Activated CD8-positive, alpha-beta memory T cell treated with anti-CD3 and anti-CD28 coated beads, Interleukin-2, amount 50 U/mL, for 24 hours (primary cell): Measurements from ENCODE around the gene ADGRB2.

Experiments
- DNase-seq: peaks from one replicate; pipeline ENCODE4 v3.0.0-alpha.2; 2020; ENCODE audit errors: extremely low read depth

Gene ADGRB2

DNA sequence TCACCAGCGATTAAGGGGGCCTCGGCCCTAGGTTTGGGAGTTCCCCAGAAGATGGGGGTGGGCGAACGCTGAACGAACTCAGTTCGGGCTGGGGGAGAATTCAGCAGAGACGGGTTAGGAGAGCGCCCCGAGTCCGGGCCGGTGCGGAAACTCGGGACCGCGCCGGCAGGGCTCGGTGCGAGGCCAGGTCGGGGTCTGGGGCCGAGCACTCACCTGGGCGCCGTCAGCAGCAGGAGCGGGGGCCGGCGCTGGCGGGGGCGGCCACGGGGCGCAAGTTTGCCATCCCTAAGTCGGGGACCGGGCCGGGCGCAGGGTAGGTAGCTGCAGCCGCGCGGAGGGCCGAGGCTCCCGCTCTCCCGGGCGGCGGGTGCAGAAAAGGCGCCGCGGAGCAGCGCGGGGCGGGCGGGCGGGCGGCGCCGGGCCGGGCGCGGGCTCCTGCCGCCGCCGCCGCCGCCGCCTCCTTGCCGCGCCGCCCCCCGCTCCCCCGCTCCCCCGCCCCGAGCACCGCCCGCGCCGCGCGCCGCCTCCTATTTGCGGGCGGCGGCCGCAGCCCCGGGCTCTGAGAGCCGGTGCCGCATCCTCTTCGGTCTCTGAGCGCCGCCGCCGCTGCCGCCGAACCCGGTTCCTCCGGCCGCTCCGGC, 349 bp downstream of the ADGRB2 start:
- DNase-seq, result no peak

GRCh38 chr1:31762726-31763670, 1.1 kb downstream of the ADGRB2 start:
- no peak for DNase-seq

GRCh38 chr1:31762323-31762722, 1.8 kb downstream of the ADGRB2 start:
- no peak for DNase-seq

DNA sequence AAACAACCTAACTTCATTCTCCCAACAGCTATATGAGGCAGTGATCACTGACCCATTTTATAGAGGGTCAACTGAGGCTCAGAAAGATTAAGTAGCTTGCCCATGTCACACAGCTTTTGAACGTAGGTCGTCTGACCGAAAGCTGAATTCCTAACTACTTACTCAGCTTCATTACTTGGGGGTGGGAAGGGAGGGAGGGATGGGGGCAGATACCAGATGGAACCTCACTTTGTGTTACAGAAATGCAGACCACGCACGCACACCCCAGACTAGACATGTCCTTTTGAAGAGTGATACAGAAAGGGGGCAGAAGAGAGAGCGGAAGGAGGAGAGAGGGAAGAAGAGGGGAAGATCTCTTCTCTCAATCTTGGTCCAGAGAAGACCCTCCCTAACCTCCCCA, 2.3 kb downstream of the ADGRB2 start:
- DNase-seq, result no peak

GRCh38 chr1:31760471-31761470, 3.4 kb downstream of the ADGRB2 start:
- no peak for DNase-seq

- DNase-seq, result no peak
These were observed 4.7 kb downstream of the ADGRB2 start for GRCh38 chr1:31759298-31760023.

DNA sequence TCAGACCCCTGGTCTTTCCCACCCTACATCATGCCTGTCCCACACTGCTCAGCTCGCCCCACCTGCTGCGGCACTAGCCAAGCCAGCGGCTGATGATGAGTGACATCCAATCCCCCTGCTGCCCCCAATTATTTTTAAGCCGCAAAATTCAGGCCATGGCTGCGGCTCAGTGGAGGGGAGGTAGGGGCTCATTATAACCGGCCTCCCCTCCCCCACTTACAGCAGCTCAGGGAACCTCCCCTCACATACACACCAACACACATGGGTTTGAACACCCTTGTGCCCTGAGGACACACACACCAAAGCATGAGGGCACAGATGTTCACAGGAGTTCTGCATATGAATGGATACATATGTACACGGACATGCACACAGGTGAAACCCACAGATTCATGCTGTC, 5.3 kb downstream of the ADGRB2 start:
- DNase-seq, result no peak

DNA sequence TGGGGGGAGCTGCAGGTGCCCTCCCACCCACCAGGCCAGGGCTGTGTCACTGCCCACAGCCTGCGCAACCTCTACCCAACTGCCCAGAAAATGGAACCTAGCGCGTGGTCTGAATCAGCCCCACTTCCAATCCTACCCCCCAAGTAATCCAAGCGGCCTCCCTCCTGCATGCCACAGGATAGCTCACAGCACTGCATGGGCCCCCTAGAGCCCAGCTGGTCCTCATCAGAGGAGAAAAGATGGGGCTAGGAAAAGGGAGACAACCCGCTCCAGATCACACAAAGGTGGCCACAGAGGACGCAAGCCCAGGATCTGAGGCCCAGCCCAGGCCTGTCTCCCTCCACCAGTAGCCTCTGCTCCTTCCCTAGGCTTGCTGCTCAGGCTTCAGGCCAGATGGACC, 6.2 kb downstream of the ADGRB2 start:
- no peak for DNase-seq

GRCh38 chr1:31757204-31757679, 6.9 kb downstream of the ADGRB2 start:
- DNase-seq, result no peak

DNA sequence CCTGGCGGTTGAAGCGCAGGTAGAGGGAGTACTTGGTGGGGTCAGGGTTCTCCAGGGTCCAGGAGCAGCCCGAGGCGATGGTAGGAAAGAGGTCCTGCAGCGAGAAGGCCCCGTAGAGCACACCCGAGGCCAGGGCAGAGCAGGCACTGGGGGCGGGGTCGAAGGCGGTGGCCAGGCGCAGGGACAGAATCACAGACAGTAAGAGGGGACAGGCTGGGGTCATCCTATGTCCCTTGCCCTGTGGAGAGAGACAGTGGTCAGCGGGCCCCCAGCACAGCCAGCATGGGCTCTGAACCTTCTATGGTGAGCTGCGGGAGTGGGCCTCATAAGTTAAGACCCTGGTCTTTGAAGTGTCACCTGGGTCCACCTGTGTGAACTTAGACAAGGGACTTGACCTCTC, 7.6 kb downstream of the ADGRB2 start:
- DNase-seq, result no peak

DNA sequence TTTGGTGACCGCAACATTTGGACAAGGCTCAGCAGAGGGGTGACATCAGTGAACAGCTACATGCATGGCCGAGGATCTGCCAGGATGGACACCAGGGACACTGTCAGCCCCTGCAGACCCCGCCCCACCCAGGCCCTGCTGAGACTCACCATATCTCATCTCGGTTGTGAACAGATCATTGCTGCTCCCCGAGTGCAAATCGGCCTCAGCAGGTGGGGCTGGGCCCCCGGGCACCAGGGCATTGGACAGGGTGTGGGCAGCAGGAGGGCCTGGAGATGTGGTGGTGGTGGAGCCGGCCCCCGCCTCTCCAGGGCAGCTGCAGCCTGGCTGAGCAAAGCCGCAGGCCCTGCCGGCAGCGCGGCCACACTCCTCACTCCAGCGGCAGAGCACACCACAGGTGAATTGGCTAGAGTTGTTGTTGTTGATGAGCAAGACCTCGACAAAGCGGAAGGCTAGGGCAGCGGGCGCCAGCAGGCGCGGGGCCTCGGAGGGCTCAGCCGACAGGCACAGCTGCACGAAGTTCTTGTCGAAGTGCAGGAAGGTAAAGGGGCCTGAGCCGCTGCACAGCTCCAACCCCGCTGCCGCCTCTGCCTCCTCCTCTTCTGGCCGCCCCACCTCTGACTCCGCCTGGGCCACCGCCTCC, 8.2 kb downstream of the ADGRB2 start:
- no peak for DNase-seq

GRCh38 chr1:31755197-31755611, 8.9 kb downstream of the ADGRB2 start:
- no peak for DNase-seq

DNA sequence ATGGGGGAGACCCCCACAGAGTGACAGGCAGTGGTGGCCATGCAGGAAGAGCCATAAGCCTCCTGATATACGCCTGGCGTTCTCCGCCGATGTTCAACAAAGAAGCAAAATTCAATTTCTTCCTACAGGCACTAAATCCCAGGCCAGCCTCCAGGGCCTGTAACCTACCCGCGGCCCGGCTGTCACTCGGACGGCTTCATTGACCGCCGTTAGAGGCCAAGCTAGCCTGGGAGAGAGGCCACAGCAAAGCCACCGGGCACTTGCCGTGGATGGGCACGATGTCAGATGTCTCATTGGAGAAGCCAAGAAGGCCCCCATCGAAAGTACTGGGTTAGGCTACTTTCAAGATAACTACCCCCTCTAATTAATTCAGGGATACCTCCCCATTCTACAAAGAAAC, 9.7 kb downstream of the ADGRB2 start:
- no peak for DNase-seq

DNA sequence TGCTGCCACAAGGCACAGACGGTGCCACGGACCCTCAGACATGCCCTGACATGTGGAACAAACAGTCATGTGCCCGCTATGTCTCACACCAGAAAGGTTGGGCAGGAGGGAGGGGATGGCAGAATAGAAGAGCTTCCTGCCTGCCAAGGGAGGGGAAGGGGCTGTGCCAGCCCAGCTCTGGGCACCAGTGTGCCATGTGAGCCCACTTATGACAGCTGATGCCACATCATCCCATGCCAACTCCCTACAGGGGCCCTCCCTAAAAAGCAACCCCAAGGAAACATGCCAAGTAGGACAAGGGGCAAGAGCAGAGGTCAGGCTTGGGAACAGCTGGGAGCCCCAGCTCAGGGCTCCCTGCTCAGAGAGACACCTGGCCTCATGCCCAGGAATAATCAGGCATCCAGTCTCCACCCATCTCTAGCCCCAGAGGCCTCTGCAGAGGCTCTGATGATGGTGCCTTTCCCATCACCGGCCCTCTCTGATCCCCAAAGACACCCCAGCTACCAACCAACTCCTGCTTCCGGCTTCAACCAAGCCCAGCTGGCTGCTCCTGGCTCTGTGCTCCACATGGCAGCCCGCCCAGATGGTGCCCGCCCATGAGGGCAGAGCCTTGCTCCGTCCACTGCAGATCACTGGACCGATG, 10.3 kb downstream of the ADGRB2 start:
- no peak for DNase-seq

DNA sequence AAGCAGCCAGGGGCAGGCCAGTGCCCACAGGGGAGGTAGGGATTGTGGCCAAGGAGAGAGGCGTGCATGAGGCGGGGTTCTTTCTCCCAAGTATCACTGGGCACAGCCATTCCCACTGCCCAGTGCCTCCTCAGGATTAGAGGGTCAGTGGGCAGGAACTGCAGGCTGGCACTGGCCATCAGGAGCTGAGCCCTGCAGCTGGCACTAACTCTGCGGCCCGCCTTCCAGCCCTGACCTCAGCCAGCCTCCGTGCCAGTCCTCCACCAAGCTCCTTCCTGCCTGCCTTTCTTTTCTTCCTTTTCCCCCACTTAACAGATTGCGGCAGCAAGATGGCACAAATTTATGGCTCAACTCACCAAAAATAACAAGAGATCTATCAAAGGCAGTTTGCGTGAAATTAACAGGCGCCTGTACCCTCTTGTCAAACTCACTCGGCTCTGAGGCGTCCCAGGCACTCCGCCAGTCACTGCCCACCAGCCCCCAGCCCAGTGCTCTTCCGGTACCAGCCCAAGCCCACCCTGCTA, 11.1 kb downstream of the ADGRB2 start:
- no peak for DNase-seq

DNA sequence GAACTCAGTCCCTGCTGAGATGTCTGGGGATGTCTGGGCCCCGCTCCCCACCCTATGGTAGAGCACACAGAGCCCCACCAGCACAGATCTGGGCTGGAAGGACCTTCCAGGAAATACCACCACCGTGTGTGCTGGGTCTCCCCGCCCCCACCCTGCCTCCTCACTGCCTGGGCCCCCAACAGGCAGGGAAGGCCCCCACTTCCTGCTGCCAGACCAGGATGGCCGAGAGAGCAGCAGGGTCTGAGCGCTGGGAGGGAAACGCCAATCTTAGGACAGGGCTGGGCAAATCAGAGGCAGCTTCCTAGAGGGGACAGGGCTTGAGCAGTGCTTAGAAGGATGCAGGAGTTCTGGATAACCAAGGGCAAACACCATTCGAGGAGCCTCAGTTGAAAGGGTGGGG, 11.9 kb downstream of the ADGRB2 start:
- no peak for DNase-seq

GRCh38 chr1:31751822-31752241, 12.3 kb downstream of the ADGRB2 start:
- DNase-seq, result no peak

DNA sequence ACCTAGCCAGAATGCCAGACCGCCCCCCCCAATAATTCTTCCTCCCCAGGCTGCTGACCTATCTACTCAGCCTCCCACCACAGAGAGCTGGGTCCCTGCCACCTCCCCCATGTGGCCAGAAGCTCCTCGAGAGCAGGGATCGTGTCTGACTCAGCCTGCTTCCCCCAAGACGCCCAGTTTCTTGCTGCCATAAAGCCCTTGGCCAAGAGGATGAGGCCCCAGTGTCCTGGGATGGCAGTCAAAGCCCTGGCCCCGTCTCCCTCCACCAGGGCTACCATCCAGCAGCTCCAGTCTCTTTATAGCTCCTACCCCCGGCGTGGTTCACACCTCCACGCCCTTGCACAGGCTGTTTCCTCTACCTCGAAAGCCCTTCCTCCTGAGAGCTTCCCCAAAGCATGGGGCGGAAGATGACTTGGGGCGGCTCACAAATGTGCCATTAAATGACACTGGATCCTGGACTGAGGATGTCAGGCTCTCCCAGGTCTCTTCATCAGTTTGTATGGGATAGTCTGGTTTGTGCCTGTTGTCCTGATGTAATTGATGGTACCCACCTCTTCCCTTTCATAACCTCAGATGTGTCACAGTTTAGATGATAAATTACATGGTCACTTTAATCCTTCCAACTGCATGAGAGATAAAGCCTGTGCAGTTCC, 13.2 kb downstream of the ADGRB2 start:
- no peak for DNase-seq
